Lung (tissue), 12 donors: ENCODE measurements around the gene TMEM39B. TPM values are rescaled to one million over a fixed set of nuclear protein-coding genes. Genes with fewer than 3 reads are reported as not detected.
A peak's percentile ranks its signal among the peaks of the same experiment; 100 is the strongest.
"Not testable (repeated sequence)": the region's sequence is repeated elsewhere in the genome, so short reads cannot be mapped to it uniquely, and the experiment has no call there.

ENCODE experiments used
- ATAC-seq: fragments of 200-7000 bp; cut with Tn5 transposase; one replicate; pipeline ENCODE4 v1.9.1; 2020; ENCODE audit warnings: moderate number of reproducible peaks; ENCODE audit not compliant: insufficient read depth, low FRiP score
- DNase-seq, 3 donors: peaks; one replicate each; pipeline ENCODE4 v3.0.0-alpha.2; 2013 to 2017
- H3K27ac ChIP-seq, 2 donors: one replicate each; pipeline ENCODE4 v1.5.1; 2013; ENCODE audit warnings: mild to moderate bottlenecking in 2 of 2, moderate library complexity in 2 of 2, control low read depth in 1 of 2, inconsistent platforms in 1 of 2, low read depth in 1 of 2, low read length in 1 of 2
- H3K27me3 ChIP-seq, 3 donors: one replicate each; pipeline ENCODE4 v1.5.1; 2013; ENCODE audit warnings: low read length in 2 of 3; ENCODE audit not compliant: control insufficient read depth in 3 of 3, insufficient read depth in 3 of 3
- H3K36me3 ChIP-seq, 4 donors: one replicate each; pipeline ENCODE4 v1.5.1; 2013; ENCODE audit warnings: low read length in 4 of 4, mild to moderate bottlenecking in 1 of 4, moderate library complexity in 1 of 4; ENCODE audit not compliant: control insufficient read depth in 4 of 4, insufficient read depth in 4 of 4
- H3K4me1 ChIP-seq, 5 donors: one replicate each; pipeline ENCODE4 v1.5.1; 2013; ENCODE audit warnings: low read length in 5 of 5, mild to moderate bottlenecking in 2 of 5, moderate library complexity in 1 of 5; ENCODE audit not compliant: control insufficient read depth in 5 of 5, insufficient read depth in 5 of 5
- H3K4me3 ChIP-seq: one replicate; pipeline ENCODE4 v1.5.1; 2013; ENCODE audit warnings: mild to moderate bottlenecking, control low read depth, moderate library complexity
- H3K9ac ChIP-seq, 2 donors: one replicate each; pipeline ENCODE4 v1.5.1; 2013; ENCODE audit warnings: low read length in 2 of 2, control low read depth in 1 of 2; ENCODE audit not compliant: insufficient read depth in 1 of 2
- H3K9me3 ChIP-seq, 4 donors: one replicate each; pipeline ENCODE4 v1.5.1; 2013; ENCODE audit warnings: low read length in 3 of 4, mild to moderate bottlenecking in 1 of 4, moderate library complexity in 1 of 4; ENCODE audit not compliant: control insufficient read depth in 4 of 4, insufficient read depth in 3 of 4
- WGBS, 2 donors: extraction: QIAGEN DNeasy Blood & Tissue Kit; methylation state at CpG; one replicate each; pipeline ENCODE4 v1.1.7; 2013; 5-methylcytosine and 5-hydroxymethylcytosine counted together
- polyA plus RNA-seq, 2 donors: library from polyadenylated mRNA; stranded (reverse); fragments of 200-250 nt; gene quantifications; one replicate each; pipeline ENCODE4 v1.2.1, GENCODE V29; 2013
- total RNA-seq, 2 donors: library from RNA; depleted of rRNA in 1 of 2; stranded (reverse); fragments of >200 nt in 1 of 2; gene quantifications; one replicate each; pipeline ENCODE4 v1.2.1, GENCODE V29; 2014 to 2021
- TF ChIP-seq, protein P1 (sequence below): IDR thresholded peaks from 2 replicates; pipeline ENCODE4 v1.5.1; 2012; ENCODE audit warnings: mild to moderate bottlenecking; ENCODE audit errors: control extremely low read depth, extremely low read depth
- donor health status: control.
- donor health status: control.
- donor health status: Bipolar disorder and iron deficiency.
- donor health status: healthy.
- donor health status: DM: yes; HTN: yes; CAD: no.

The TMEM39B gene
- total and polyA plus RNA-seq, 4 donors = 7.6 to 23.8 (median 13.6) TPM

DNA sequence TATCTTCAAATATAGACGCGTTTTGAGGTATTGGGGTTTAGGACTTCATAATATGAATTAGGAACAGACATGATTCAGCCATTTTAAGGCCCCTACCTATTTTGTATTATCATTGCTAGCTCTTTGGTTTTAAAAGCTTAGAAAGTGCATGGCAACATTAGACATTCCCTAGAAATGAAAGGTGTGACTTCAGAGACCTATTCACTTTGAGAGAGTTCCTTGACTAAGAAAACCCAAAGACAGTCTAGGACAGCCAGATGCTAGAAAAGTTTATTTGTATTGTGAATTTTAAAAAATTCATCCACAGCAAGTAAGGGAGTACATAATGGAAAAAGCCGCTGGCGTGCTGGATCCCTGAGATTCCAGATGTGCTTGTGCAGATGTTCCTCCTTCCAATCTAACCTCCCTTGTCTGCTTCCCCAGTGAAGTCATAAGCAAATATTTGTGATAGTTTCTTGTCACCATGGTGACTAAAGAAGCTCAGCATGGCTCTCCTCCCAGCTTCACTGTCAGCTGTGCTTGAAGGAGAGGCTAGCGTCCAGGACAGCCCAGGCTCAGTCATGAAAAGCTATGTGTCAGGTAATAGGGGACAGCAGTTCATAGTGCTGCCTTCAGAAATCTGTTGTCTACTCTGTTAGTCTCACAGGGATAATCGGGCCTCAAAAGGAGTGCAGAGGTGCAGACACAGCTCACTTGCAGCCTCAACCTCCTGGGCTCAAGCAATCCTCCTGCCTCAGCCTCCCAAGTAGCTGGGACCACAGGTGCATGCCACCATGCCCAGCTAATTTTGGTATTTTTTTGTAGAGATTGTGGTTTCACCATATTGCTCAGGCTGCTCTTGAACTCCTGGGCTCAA is 69.9 kb downstream of the TMEM39B start:
- Histone ChIP-seq H3K9me3 (peaks cover 0 to 3% (median 0%) of the 10 kb centered on the region in 4 donors), H3K4me1 (peaks cover 0 to 22% (median 5%) of the 10 kb centered on the region in 5 donors), H3K27ac (peak overlapping the region in 1 of 2 donors; percentile 39), H3K4me3 (no peak overlapping the region), H3K9ac (peak overlapping the region; percentile 3 to 34), H3K36me3 (peaks cover 0 to 5% (median under 1%) of the 10 kb centered on the region in 4 donors), H3K27me3 (no peaks in the 10 kb centered on the region)
- TF ChIP-seq, protein P1, sequence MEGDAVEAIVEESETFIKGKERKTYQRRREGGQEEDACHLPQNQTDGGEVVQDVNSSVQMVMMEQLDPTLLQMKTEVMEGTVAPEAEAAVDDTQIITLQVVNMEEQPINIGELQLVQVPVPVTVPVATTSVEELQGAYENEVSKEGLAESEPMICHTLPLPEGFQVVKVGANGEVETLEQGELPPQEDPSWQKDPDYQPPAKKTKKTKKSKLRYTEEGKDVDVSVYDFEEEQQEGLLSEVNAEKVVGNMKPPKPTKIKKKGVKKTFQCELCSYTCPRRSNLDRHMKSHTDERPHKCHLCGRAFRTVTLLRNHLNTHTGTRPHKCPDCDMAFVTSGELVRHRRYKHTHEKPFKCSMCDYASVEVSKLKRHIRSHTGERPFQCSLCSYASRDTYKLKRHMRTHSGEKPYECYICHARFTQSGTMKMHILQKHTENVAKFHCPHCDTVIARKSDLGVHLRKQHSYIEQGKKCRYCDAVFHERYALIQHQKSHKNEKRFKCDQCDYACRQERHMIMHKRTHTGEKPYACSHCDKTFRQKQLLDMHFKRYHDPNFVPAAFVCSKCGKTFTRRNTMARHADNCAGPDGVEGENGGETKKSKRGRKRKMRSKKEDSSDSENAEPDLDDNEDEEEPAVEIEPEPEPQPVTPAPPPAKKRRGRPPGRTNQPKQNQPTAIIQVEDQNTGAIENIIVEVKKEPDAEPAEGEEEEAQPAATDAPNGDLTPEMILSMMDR = no peak
- 69 to 80% methylated on average over 6 of the region's 6 CpGs for WGBS, 2 donors
- DNase-seq (peak; percentile 81 to 90 (median 87)), ATAC-seq (peak; percentile 27)

DNA sequence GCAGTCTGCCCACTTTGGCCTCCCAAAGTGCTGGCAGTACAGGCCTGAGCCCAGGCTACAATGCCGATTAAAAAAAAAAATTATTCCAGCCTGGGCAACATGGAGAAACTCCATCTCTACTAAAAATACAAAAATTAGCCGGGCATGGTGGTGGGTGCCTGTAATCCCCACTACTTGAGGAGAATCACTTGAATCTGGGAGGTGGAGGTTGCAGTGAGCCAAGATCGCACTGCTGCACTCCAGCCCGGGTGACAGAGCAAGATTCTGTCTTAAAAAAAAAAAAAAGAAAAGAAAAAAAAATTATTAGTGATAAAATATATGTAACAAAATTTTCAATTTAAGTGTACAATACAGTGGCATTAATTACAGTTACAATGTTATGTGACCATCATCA is 70.6 kb downstream of the TMEM39B start:
- not testable (repeated sequence) for ATAC-seq, H3K4me3 ChIP-seq, DNase-seq, H3K9me3 ChIP-seq, H3K9ac ChIP-seq, H3K27me3 ChIP-seq, H3K36me3 ChIP-seq
- peak overlapping the region in 1 of 2 donors; percentile 39 for H3K27ac ChIP-seq
- 85 to 86% methylated on average over 4 of the region's 4 CpGs for WGBS, 2 donors
- H3K4me1 ChIP-seq = peaks cover 0 to 22% (median 5%) of the 10 kb centered on the region in 5 donors

- ATAC-seq = no peak
- H3K4me1 ChIP-seq = peaks cover 0 to 15% (median 5%) of the 10 kb centered on the region in 5 donors
- H3K4me3 ChIP-seq = no peak overlapping the region
- H3K9ac ChIP-seq = no peak overlapping the region
- H3K27me3 ChIP-seq = no peaks in the 10 kb centered on the region
- peaks cover 0 to 5% (median 0%) of the 10 kb centered on the region in 4 donors for H3K36me3 ChIP-seq
- WGBS, 2 donors = 93 to 95% methylated on average over 3 of the region's 3 CpGs
- H3K9me3 ChIP-seq = peaks cover 0 to 4% (median 0%) of the 10 kb centered on the region in 4 donors
- no peak for DNase-seq
- TF ChIP-seq, protein P1 = no peak
- no peak overlapping the region for H3K27ac ChIP-seq
These were observed 71.3 kb downstream of the TMEM39B start for GRCh38 chr1:32144033-32144432.

DNA sequence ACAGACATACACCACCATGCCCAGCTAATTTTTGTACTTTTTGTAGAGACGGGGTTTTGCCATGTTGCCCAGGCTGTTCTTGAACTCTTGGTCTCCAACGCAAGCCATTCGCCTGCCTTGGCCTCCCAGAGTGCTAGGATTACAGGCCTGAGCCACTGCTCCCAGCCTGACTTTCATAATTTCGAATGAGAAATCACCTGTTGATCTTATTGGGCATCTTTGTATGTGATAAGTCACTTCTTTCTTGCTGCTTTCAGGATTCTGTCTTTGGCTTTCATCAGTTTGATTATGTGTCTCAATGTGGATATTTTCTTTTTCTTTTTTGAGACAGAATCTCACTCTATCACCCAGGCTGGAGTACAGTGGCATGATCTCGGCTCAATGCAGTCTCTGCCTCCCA is 75.1 kb downstream of the TMEM39B start:
- H3K36me3 ChIP-seq, ATAC-seq, H3K27me3 ChIP-seq, DNase-seq, H3K9me3 ChIP-seq, H3K4me3 ChIP-seq, H3K9ac ChIP-seq, H3K27ac ChIP-seq: not testable (repeated sequence)
- H3K4me1 ChIP-seq = peaks cover 0 to 17% (median 10%) of the 10 kb centered on the region in 5 donors
- WGBS, 2 donors = 99 to 100% methylated on average over 5 of the region's 5 CpGs
